Nephron (organoid): Measurements from ENCODE around the gene TMEM208.

ENCODE experiments used
- H3K27ac Mint-ChIP-seq, 3 experiments: 2 replicates each; pipeline ENCODE4 v1.8.0; 2020; ENCODE audit warnings: mixed read lengths in 3 of 3, mild to moderate bottlenecking in 2 of 3, moderate library complexity in 1 of 3
- H3K27me3 Mint-ChIP-seq: 2 replicates; pipeline ENCODE4 v1.8.0; 2021; ENCODE audit warnings: low read depth, mild to moderate bottlenecking, moderate library complexity, mixed read lengths
- H3K36me3 Mint-ChIP-seq: 2 replicates; pipeline ENCODE4 v1.8.0; 2020; ENCODE audit warnings: low read depth, mixed read lengths
- H3K4me1 Mint-ChIP-seq: 2 replicates; pipeline ENCODE4 v1.8.0; 2020; ENCODE audit warnings: mixed read lengths
- H3K4me3 Mint-ChIP-seq, 3 experiments: 2 replicates each; pipeline ENCODE4 v1.8.0; 2020; ENCODE audit warnings: mild to moderate bottlenecking in 3 of 3, mixed read lengths in 3 of 3, moderate library complexity in 2 of 3
- H3K9me3 Mint-ChIP-seq: 2 replicates; pipeline ENCODE4 v1.8.0; 2020; ENCODE audit warnings: mixed read lengths
- CTCF ChIP-seq, 3 experiments: fragments of 200-600 bp; sonication (generic); IDR thresholded peaks; one replicate each; pipeline ENCODE4 v1.5.0; 2021; ENCODE audit warnings: antibody characterized with exemption in 3 of 3; ENCODE audit not compliant: unreplicated experiment in 3 of 3

TMEM208 gene

GRCh38 chr16:67185651-67186134 lies 41.2 kb upstream of the TMEM208 start:
- peak overlapping the region in 2 of 3 experiments; percentile 21 to 40 for H3K27ac Mint-ChIP-seq
- peaks cover 8% of the 10 kb centered on the region for H3K4me1 Mint-ChIP-seq
- peak overlapping the region; percentile 89 to 94 (median 89) for H3K4me3 Mint-ChIP-seq
- no peaks in the 10 kb centered on the region for H3K36me3 Mint-ChIP-seq
- H3K9me3 Mint-ChIP-seq = no peaks in the 10 kb centered on the region
- peak in 1 of 3 experiments; percentile 26 for TF ChIP-seq CTCF (IDR thresholded peaks at IDR 0.05; ENCODE audit: unreplicated experiment in 3 of 3)
- H3K27me3 Mint-ChIP-seq = peaks cover 10% of the 10 kb centered on the region

- H3K9me3 Mint-ChIP-seq = no peaks in the 10 kb centered on the region
- no peak overlapping the region for H3K4me3 Mint-ChIP-seq
- no peak overlapping the region for H3K27ac Mint-ChIP-seq
- H3K36me3 Mint-ChIP-seq = no peaks in the 10 kb centered on the region
- TF ChIP-seq CTCF (IDR thresholded peaks at IDR 0.05; ENCODE audit: unreplicated experiment in 3 of 3) = no peak
- peaks cover 10% of the 10 kb centered on the region for H3K27me3 Mint-ChIP-seq
- peaks cover 13% of the 10 kb centered on the region for H3K4me1 Mint-ChIP-seq
Observed at GRCh38 chr16:67186550-67186950, 40.4 kb upstream of the TMEM208 start.

GRCh38 chr16:67187175-67187890 lies 39.6 kb upstream of the TMEM208 start:
- no peak for TF ChIP-seq CTCF (IDR thresholded peaks at IDR 0.05; ENCODE audit: unreplicated experiment in 3 of 3)
- H3K4me1 Mint-ChIP-seq = peaks cover 18% of the 10 kb centered on the region
- H3K36me3 Mint-ChIP-seq = no peaks in the 10 kb centered on the region
- H3K9me3 Mint-ChIP-seq = no peaks in the 10 kb centered on the region
- peaks cover 10% of the 10 kb centered on the region for H3K27me3 Mint-ChIP-seq
- no peak overlapping the region for H3K4me3 Mint-ChIP-seq
- no peak overlapping the region for H3K27ac Mint-ChIP-seq

GRCh38 chr16:67188323-67188722 lies 38.6 kb upstream of the TMEM208 start:
- Mint-ChIP-seq H3K4me1 (peaks cover 26% of the 10 kb centered on the region), H3K27me3 (peaks cover 10% of the 10 kb centered on the region), H3K27ac (no peak overlapping the region), H3K36me3 (no peaks in the 10 kb centered on the region), H3K9me3 (no peaks in the 10 kb centered on the region), H3K4me3 (peak overlapping the region in 1 of 3 experiments; percentile 57)
- TF ChIP-seq CTCF (IDR thresholded peaks at IDR 0.05; ENCODE audit: unreplicated experiment in 3 of 3) = no peak

GRCh38 chr16:67188798-67189197 lies 38.1 kb upstream of the TMEM208 start:
- Mint-ChIP-seq H3K4me3 (no peak overlapping the region), H3K9me3 (no peaks in the 10 kb centered on the region), H3K4me1 (peaks cover 30% of the 10 kb centered on the region), H3K27ac (no peak overlapping the region), H3K36me3 (peaks cover under 1% of the 10 kb centered on the region), H3K27me3 (peaks cover 10% of the 10 kb centered on the region)
- no peak for TF ChIP-seq CTCF (IDR thresholded peaks at IDR 0.05; ENCODE audit: unreplicated experiment in 3 of 3)

- H3K36me3 Mint-ChIP-seq = peaks cover 10% of the 10 kb centered on the region
- H3K9me3 Mint-ChIP-seq = no peaks in the 10 kb centered on the region
- H3K4me1 Mint-ChIP-seq = peaks cover 33% of the 10 kb centered on the region
Observed at GRCh38 chr16:67190041-67190440, 36.9 kb upstream of the TMEM208 start, which contains the start of gene EXOC3L1. Gene EXOC3L1 (minus strand): TSS chr16:67190136. CDS start chr16:67189676, 460 bp downstream.

More at GRCh38 chr16:67190041-67190440, 36.9 kb upstream of the TMEM208 start, which contains the start of gene EXOC3L1:
- Mint-ChIP-seq H3K4me3 (peak within 1 kb of the TSS; percentile 86 to 93 (median 89)), H3K27ac (peak within 1 kb of the TSS in 2 of 3 experiments; percentile 6 to 23), H3K27me3 (peaks cover 9% of the 10 kb centered on the region)
- TF ChIP-seq CTCF (IDR thresholded peaks at IDR 0.05; ENCODE audit: unreplicated experiment in 3 of 3) = no peak
